ENCODE data around the gene GPS2. TPM values are rescaled to one million over a fixed set of nuclear protein-coding genes. Genes with fewer than 3 reads are reported as not detected.

Gene GPS2
- total RNA-seq, 1 experiment from 2014 or later = 61.1 TPM

DNA sequence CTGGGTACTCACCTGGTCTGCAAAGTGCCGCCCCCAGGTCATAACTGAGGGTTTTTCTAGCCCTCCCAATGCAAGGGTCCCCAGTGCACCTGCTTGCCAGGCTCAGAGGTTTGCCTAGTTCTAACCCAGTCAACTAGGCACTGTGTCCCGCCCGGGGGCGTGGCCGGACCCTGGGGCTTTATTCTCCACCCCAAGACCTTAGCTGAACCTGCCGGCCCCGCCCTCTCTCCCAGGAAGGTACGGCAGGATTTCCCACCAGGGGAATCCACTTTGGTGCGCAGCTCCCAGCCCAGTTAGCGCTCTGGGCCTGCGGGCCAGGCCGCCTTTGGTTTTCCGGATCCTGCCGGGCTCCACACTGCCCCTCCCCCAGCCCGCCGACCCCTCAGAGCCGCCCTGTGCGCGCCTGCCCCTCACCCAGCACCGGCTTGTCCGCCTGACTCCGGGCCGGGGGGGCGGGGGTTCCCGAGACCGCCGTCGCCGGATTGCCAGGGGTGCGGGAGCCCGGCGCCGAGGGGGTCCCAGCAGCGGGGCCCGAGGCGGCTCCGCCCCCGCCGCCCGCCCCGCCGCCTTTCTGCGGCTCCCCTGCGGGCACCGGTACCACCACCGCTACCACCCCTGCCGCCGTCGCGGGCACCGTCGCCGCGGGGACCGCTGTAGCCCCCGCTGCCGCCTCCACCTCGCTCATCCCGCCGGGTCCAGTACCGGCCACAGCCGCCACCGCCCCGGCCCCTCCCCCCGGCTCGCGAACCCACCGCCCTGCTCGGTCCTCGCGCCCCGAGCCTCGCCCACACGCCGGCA lies 21.1 kb downstream of the GPS2 start:
- Mint-ChIP-seq H3K9me3 (ENCODE audit: low read depth, unreplicated experiment) (no peaks in the 10 kb centered on the region), H3K4me3 (ENCODE audit: low read depth, unreplicated experiment) (no peak overlapping the region), H3K27me3 (ENCODE audit: unreplicated experiment) (peaks cover 12% of the 10 kb centered on the region), H3K4me1 (ENCODE audit: low read depth, unreplicated experiment) (peaks cover 15% of the 10 kb centered on the region), H3K27ac (ENCODE audit: unreplicated experiment) (no peak overlapping the region), H3K36me3 (ENCODE audit: insufficient read depth, unreplicated experiment) (peaks cover 8% of the 10 kb centered on the region)
- intact Hi-C loops (cut with micrococcal nuclease; ENCODE audit: unreplicated experiment) = loop anchor here (2.0 kb wide), 1 partner anchor 13 kb away; the partner anchor contains the start of gene SLC2A4
- TF ChIP-seq, protein P1, sequence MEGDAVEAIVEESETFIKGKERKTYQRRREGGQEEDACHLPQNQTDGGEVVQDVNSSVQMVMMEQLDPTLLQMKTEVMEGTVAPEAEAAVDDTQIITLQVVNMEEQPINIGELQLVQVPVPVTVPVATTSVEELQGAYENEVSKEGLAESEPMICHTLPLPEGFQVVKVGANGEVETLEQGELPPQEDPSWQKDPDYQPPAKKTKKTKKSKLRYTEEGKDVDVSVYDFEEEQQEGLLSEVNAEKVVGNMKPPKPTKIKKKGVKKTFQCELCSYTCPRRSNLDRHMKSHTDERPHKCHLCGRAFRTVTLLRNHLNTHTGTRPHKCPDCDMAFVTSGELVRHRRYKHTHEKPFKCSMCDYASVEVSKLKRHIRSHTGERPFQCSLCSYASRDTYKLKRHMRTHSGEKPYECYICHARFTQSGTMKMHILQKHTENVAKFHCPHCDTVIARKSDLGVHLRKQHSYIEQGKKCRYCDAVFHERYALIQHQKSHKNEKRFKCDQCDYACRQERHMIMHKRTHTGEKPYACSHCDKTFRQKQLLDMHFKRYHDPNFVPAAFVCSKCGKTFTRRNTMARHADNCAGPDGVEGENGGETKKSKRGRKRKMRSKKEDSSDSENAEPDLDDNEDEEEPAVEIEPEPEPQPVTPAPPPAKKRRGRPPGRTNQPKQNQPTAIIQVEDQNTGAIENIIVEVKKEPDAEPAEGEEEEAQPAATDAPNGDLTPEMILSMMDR (IDR thresholded peaks at IDR 0.05; ENCODE audit: unreplicated experiment) = no peak
- BruUV-seq (replicated peaks) = no TSS peak
- CTCF ChIA-PET = no interaction called here
- DNase-seq = no peak

DNA sequence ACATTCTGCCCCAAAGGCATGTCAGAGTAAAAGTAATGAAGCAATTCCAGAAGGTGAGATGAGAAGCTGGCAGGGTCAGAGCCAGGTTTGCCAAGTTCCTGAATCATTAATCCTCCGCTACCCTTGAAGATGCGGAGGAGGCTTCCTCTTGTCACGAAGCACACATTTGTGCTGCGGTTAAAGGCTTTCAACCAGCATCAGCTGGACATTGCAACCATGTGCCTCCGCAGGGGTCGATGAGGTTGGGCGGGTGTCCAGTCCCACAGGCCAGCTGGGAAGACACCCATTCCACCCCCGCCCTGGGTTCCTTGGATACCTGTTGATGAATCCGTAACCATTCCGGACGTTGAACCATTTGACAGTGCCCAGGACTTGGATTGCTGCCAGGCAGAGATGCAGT lies 22.0 kb downstream of the GPS2 start:
- H3K27ac Mint-ChIP-seq (ENCODE audit: unreplicated experiment) = no peak overlapping the region
- H3K36me3 Mint-ChIP-seq (ENCODE audit: insufficient read depth, unreplicated experiment) = peaks cover 8% of the 10 kb centered on the region
- TF ChIP-seq, protein P1 (IDR thresholded peaks at IDR 0.05; ENCODE audit: unreplicated experiment) = no peak
- intact Hi-C loops (cut with micrococcal nuclease; ENCODE audit: unreplicated experiment) = no loop called here
- CTCF ChIA-PET = no interaction called here
- no peak overlapping the region for H3K4me3 Mint-ChIP-seq (ENCODE audit: low read depth, unreplicated experiment)
- no peaks in the 10 kb centered on the region for H3K9me3 Mint-ChIP-seq (ENCODE audit: low read depth, unreplicated experiment)
- H3K27me3 Mint-ChIP-seq (ENCODE audit: unreplicated experiment) = peaks cover 20% of the 10 kb centered on the region
- DNase-seq = no peak
- BruUV-seq (replicated peaks) = no TSS peak
- peaks cover 15% of the 10 kb centered on the region for H3K4me1 Mint-ChIP-seq (ENCODE audit: low read depth, unreplicated experiment)

DNA sequence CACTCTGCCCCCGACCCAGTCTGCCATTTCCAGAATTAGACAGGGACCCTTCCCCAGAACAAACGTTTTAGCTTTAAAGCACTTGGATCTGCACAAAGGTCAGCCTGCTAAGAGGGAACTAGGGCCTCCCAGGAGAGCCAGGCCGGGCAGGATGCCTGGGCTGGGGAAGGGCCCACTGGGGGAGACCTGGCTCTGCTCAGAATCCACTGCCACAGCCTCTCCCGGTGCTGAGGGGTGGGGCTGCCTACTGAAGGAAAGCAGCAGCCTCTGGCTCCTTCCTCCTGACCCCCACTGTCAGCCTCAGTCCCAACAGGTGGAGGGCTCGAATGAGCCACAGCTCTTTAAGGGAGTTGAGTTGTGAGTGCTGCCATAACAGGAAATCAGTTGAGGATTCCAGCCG lies 22.4 kb downstream of the GPS2 start:
- Mint-ChIP-seq H3K9me3 (ENCODE audit: low read depth, unreplicated experiment) (no peaks in the 10 kb centered on the region), H3K27me3 (ENCODE audit: unreplicated experiment) (peaks cover 24% of the 10 kb centered on the region), H3K4me3 (ENCODE audit: low read depth, unreplicated experiment) (no peak overlapping the region), H3K27ac (ENCODE audit: unreplicated experiment) (no peak overlapping the region), H3K4me1 (ENCODE audit: low read depth, unreplicated experiment) (peaks cover 15% of the 10 kb centered on the region), H3K36me3 (ENCODE audit: insufficient read depth, unreplicated experiment) (peaks cover 8% of the 10 kb centered on the region)
- no TSS peak for BruUV-seq (replicated peaks)
- no peak for DNase-seq
- CTCF ChIA-PET = no interaction called here
- TF ChIP-seq, protein P1 (IDR thresholded peaks at IDR 0.05; ENCODE audit: unreplicated experiment) = no peak
- intact Hi-C loops (cut with micrococcal nuclease; ENCODE audit: unreplicated experiment) = no loop called here

DNA sequence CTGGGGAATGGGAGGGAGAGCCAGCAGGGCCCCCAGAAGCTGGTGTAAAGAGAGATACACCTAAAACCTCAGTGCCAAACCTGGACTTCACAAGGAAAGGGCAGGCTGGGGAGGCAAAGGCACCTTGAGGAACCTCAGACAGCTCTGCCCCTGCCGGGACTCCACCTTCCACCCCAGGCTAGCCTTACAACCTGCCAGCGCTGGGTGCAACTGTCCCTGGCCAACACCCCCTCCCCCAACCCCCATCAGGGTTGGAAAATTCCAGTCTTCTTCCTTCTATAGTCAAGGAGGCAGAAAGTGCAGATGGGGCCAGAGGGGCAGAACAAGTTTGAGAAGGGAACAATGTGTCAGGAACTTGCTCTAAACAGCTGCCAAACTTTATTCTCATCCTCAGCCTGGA lies 23.0 kb downstream of the GPS2 start:
- CTCF ChIA-PET = interaction anchor here (0.5 kb wide), 1 partner anchor 20 kb away, joined by 4 read pairs; no protein-coding TSS in a partner anchor
- Mint-ChIP-seq H3K9me3 (ENCODE audit: low read depth, unreplicated experiment) (no peaks in the 10 kb centered on the region), H3K4me1 (ENCODE audit: low read depth, unreplicated experiment) (peaks cover 15% of the 10 kb centered on the region), H3K27me3 (ENCODE audit: unreplicated experiment) (peaks cover 30% of the 10 kb centered on the region), H3K36me3 (ENCODE audit: insufficient read depth, unreplicated experiment) (peaks cover 8% of the 10 kb centered on the region), H3K27ac (ENCODE audit: unreplicated experiment) (no peak overlapping the region), H3K4me3 (ENCODE audit: low read depth, unreplicated experiment) (no peak overlapping the region)
- TF ChIP-seq, protein P1 (IDR thresholded peaks at IDR 0.05; ENCODE audit: unreplicated experiment) = no peak
- intact Hi-C loops (cut with micrococcal nuclease; ENCODE audit: unreplicated experiment) = no loop called here
- BruUV-seq (replicated peaks) = no TSS peak
- no peak for DNase-seq

Data from Calu3 (cell line).